HEK293T (cell line): ENCODE data around the gene GALNT15.

Experiments
- ARNT ChIP-seq: fragments of 450-650 bp; IDR thresholded peaks from 2 replicates; pipeline ENCODE4 v1.6.1; 2017; ENCODE audit warnings: mild to moderate bottlenecking
- CTBP1 ChIP-seq: fragments of 450-650 bp; IDR thresholded peaks from 2 replicates; pipeline ENCODE4 v1.6.1; 2016; ENCODE audit warnings: borderline replicate concordance
- FOXK2 ChIP-seq: fragments of 450-650 bp; IDR thresholded peaks from 2 replicates; pipeline ENCODE4 v1.6.1; 2016; ENCODE audit warnings: mild to moderate bottlenecking
- L3MBTL2 ChIP-seq: fragments of 450-650 bp; conservative IDR thresholded peaks from 2 replicates; pipeline ENCODE4 v1.6.1; 2016; ENCODE audit warnings: mild to moderate bottlenecking
- SP1 ChIP-seq: fragments of 450-650 bp; IDR thresholded peaks from 2 replicates; pipeline ENCODE4 v1.6.1; 2017
- SUZ12 ChIP-seq: fragments of 450-650 bp; IDR thresholded peaks from 2 replicates; pipeline ENCODE4 v1.6.1; 2016; ENCODE audit warnings: mild to moderate bottlenecking
- TF ChIP-seq, protein P1 (sequence below): fragments of 450-650 bp; IDR thresholded peaks from 2 replicates; pipeline ENCODE4 v1.6.1; 2016

DNA sequence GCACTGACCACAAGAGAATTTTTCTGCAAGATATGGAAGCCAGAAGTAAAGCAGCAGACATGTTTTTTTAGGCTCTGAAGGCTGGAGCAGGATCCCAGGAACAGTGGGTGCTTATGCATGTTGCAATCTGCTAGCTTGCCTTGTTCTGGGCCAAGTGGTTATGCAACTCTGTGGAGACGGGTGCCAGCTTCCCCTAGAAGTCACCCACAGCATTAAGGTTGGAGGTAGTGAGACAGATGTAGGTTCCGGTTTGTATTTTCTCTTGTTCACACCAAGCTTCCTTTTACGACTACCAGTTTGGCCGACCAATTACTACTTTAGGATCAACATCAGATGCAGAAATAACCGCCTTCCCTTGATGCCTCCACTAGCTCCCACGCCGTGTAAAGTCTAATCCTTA lies 79.1 kb downstream of the GALNT15 start:
- TF ChIP-seq ARNT (no peak), SP1 (no peak), CTBP1 (no peak), FOXK2 (no peak), L3MBTL2 (no peak), SUZ12 (no peak)
- TF ChIP-seq, protein P1, sequence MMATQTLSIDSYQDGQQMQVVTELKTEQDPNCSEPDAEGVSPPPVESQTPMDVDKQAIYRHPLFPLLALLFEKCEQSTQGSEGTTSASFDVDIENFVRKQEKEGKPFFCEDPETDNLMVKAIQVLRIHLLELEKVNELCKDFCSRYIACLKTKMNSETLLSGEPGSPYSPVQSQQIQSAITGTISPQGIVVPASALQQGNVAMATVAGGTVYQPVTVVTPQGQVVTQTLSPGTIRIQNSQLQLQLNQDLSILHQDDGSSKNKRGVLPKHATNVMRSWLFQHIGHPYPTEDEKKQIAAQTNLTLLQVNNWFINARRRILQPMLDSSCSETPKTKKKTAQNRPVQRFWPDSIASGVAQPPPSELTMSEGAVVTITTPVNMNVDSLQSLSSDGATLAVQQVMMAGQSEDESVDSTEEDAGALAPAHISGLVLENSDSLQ, result no peak
